Subcutaneous adipose tissue (tissue), 4 donors: Measurements from ENCODE around the gene CACNA1A. TPM values are rescaled to one million over a fixed set of nuclear protein-coding genes. Genes with fewer than 3 reads are reported as not detected.

Source experiments
- total RNA-seq, 4 donors: library from RNA; depleted of rRNA; stranded (reverse); fragments of >200 nt; gene quantifications; one replicate each; pipeline ENCODE4 v1.1.0, GENCODE V29; 2016
- TF ChIP-seq, protein P1 (sequence below): fragments of 450-650 bp; IDR thresholded peaks from one replicate; pipeline ENCODE4 v1.5.1; 2016; ENCODE audit warnings: low read depth, mild to moderate bottlenecking, control low read depth, antibody characterized with exemption, moderate library complexity

The CACNA1A gene
- total RNA-seq, 4 donors from 2014 or later = 0.44 to 3.9 (median 1.2) TPM

DNA sequence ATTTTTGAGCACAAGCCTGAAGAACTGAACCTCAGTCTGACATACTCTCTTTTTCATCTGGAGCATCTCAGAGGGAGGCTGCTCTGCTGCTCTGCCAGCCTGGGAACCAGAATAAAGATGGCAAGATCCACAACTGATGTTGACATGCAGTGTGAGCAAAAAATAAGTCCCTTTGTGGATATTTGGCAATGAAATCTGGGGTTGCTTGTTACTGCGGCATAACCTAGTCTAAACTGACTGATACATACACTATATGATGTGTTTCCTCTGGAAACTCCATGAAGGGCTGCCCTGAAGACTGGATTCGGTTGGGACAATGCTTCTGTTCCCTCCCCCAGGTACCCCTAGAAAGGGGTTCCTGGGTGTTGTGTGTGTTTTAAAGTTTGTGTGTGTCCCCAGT is 249.4 kb downstream of the CACNA1A start:
- TF ChIP-seq, protein P1, sequence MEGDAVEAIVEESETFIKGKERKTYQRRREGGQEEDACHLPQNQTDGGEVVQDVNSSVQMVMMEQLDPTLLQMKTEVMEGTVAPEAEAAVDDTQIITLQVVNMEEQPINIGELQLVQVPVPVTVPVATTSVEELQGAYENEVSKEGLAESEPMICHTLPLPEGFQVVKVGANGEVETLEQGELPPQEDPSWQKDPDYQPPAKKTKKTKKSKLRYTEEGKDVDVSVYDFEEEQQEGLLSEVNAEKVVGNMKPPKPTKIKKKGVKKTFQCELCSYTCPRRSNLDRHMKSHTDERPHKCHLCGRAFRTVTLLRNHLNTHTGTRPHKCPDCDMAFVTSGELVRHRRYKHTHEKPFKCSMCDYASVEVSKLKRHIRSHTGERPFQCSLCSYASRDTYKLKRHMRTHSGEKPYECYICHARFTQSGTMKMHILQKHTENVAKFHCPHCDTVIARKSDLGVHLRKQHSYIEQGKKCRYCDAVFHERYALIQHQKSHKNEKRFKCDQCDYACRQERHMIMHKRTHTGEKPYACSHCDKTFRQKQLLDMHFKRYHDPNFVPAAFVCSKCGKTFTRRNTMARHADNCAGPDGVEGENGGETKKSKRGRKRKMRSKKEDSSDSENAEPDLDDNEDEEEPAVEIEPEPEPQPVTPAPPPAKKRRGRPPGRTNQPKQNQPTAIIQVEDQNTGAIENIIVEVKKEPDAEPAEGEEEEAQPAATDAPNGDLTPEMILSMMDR = no peak

DNA sequence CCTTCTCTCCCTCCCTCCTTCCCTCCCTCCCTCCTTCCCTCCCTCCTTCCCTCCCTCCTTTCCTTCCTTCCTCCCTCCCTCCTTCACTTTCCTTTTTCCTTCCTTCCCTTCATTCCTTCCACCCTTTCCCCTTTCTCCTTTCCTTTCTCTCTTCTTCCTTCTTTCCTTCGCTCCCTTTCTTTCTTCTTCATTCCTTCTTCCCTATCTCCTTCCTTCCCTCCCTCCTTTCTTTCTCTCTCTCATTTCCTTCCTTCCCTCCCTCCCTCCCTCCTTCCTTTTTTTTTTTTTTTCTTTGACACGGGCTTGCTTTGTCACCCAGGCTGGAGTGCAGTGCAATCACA is 250.6 kb downstream of the CACNA1A start:
- TF ChIP-seq, protein P1 = no peak

DNA sequence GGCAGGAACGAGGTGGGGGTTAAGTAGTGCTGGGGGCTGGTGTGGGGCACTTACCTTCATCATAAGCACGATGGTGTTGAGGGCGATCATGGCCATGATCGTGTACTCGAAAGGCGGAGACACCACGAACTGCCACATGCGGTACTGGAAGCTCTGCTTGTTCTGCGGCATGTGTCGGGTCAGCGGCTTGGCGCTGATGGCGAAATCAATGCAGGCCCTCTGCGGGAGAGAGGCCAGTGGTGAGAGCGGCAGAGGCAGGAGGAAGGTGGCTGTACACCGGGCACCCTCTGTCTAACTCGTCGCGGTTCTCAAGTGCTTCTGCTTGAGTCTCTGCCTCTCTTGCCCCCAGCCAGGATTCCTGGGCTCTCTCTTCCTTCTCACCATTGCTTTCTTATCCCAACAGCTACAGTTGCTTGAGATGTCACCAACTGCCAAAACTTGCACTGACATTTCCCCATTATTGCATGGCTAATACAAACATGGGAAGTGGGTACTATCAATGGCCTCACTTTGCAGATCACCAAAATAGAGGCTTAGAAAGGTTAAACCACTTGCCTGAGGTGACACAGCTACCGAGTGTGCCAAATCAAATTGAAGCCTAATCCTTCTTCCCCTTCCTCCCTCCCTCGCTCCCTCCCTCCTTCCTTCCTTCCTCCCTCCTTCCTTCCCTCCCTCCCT is 251.1 kb downstream of the CACNA1A start:
- TF ChIP-seq, protein P1 = no peak

DNA sequence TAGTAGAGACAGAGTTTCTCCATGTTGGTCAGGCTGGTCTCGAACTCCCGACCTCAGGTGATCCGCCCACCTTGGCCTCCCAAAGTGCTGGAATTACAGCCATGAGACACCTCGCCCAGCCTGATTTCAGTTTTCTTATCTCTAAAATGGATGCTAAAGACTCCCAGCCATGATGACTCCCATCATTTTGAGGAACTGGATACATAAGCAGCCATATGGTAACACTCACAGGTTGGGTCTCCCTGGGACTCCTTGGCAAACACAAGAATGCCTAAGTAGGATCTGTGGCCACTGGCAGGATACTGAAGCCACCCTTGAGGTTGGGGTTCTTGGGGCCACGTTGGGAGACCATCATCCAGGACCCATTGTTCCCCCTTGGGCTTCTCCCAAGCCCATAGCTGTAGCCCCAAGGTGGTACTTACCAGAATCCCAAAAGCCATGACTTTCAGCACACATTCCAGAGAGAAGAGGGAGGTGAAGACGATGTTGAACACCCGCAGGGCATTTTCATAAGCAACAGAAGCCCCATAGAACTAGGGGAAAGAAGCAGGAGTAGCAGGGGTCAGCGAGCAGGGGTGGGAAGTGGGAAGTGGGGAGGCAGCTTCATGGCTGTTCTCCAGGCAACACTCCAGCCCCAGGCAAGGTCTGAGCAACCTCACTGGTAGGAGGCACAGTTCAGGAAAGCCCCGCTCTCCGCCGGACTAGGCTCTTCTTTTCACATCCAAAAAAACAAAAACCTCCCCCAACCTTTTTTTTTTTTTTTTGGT is 253.5 kb downstream of the CACNA1A start:
- TF ChIP-seq, protein P1 = no peak

DNA sequence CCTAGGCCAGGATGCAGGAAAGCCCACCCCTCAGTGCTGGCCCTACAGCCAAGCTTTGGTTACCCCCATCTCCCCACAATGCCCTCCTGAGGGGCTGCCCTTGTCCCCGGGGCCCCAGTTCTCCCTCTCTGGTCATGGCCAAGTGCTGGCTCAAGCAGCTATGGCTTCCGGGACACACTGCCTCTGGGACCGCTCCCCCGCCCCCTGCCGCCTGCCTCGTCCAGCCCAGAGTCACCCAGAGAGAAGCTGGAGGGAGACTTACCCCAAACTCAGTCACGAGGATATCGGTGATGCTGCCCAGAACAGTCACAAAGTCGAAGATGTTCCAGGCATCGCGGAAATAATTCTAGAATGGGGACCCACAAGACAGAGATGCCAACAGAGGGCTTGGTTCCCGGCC is 261.4 kb downstream of the CACNA1A start:
- TF ChIP-seq, protein P1 = no peak

DNA sequence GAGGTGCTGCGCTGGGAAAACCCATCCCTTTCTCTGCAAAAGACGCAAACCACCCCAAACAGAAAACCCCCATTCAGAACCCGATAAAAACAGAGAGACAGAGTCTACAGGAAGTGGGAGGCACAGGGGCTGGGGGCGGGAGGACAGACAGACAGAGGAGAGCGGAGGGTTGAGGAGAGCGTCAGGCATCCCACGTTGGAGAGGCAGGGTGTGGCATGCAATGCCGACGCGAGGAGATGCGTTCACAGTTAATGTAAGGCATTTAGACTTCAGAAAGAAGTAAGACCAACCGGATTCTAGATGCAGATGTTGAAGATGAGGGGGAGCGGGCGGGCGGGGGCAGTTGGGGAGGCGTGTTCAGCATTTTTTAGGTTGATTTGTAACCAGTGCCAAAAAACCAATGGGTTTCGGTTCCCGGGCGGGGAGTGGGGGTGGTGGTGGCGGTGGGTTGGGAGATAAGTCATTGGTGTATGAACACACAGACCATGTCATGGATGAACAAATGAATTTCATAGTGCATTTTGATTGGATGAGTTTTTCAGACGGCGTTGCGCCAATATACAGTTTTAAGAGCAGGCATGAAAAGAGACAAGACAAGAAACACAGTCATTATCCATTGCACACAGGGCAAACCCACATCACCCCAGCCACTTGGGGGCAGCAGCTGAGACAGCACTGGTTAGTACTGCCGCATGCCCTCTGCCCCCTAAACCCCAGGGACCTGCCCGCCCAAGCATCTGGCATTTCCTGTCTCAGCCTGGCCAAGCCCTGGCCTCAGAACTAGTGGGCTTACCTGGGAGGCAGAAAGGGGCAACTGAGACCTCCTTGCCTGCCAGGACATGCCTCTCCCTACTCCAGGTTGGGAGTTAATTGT is 264.8 kb downstream of the CACNA1A start:
- TF ChIP-seq, protein P1 = no peak
